Spinal cord (tissue), 10 donors: ENCODE results near the gene LRRC36. TPM values are rescaled to one million over a fixed set of nuclear protein-coding genes. Genes with fewer than 3 reads are reported as not detected.

Source experiments
- DNase-seq, 6 donors: peaks; one replicate each; pipeline versions ENCODE4 v3.0.0 to v3.0.0-alpha.2; 2013 to 2015; ENCODE audit warnings: low spot score in 6 of 6, low read depth in 4 of 6
- H3K27ac ChIP-seq: one replicate; pipeline ENCODE4 v1.5.1; 2013; ENCODE audit warnings: low read depth, low read length, control low read depth
- H3K27me3 ChIP-seq: one replicate; pipeline ENCODE4 v1.6.1; 2013; ENCODE audit warnings: low read length; ENCODE audit not compliant: control insufficient read depth, insufficient read depth
- H3K36me3 ChIP-seq: one replicate; pipeline ENCODE4 v1.6.1; 2013; ENCODE audit warnings: low read length; ENCODE audit not compliant: control insufficient read depth, insufficient read depth
- H3K4me1 ChIP-seq: one replicate; pipeline ENCODE4 v1.6.1; 2013; ENCODE audit warnings: low read length; ENCODE audit not compliant: control insufficient read depth, insufficient read depth
- H3K4me3 ChIP-seq: one replicate; pipeline ENCODE4 v1.5.1; 2013; ENCODE audit warnings: low read depth, low read length, control low read depth
- H3K9me3 ChIP-seq: one replicate; pipeline ENCODE4 v1.6.1; 2013; ENCODE audit warnings: low read length; ENCODE audit not compliant: control insufficient read depth, insufficient read depth
- WGBS: methylation state at CpG from one replicate; pipeline ENCODE4 v1.1.5; 2013; ENCODE audit warnings: missing lambda C conversion rate; ENCODE audit not compliant: insufficient coverage; 5-methylcytosine and 5-hydroxymethylcytosine counted together
- long read RNA-seq, 4 donors: transcript quantifications; one replicate each; lab custom pipeline, GENCODE V29; 2026
- polyA plus RNA-seq, 2 donors: library from polyadenylated mRNA; unstranded; fragments of 120-200 nt; gene quantifications; one replicate each; pipeline ENCODE4 v1.2.1, GENCODE V29; 2013; ENCODE audit not compliant: insufficient read length in 2 of 2
- total RNA-seq, 2 donors: library from RNA; depleted of rRNA in 1 of 2; stranded (reverse); fragments of 120-200 nt in 1 of 2; fragments of >200 nt in 1 of 2; gene quantifications; one replicate each; pipeline versions ENCODE4 v1.2.3 to v1.2.4, GENCODE V29; 2013 to 2014
- donor health status: healthy.

LRRC36 gene
- 1 to 10 TPM; 4.3 to 4.6 TPM for total RNA-seq
- polyA plus RNA-seq, result 10 to 100 TPM in 1 of 2 donors, 1 to 10 TPM in 1; 7.1 to 10.9 TPM
- long read RNA-seq, donor 1, partial matches to known transcripts, result 263 of 263 reads
- long read RNA-seq, donor 1, other reads (novel, unspliced or antisense), result 0 of 263 reads
- long read RNA-seq, donor 2, result 0 reads
- long read RNA-seq, donor 3, result 0 reads
- long read RNA-seq, donor 4, partial matches to known transcripts, result 2,664 of 2,719 reads
- long read RNA-seq, donor 4, other reads (novel, unspliced or antisense), result 54 of 2,719 reads

- H3K27ac ChIP-seq, result peak within 1 kb of the TSS; percentile 47
- under 1% methylated on average over 54 of the region's 61 CpGs for WGBS
- H3K4me3 ChIP-seq, result peak within 1 kb of the TSS; percentile 80
- DNase-seq, result peak in 5 of 6 donors; percentile 36 to 92 (median 43)
- peaks cover 14% of the 10 kb centered on the region for H3K4me1 ChIP-seq
- H3K9me3 ChIP-seq, result no peaks in the 10 kb centered on the region
- no peaks in the 10 kb centered on the region for H3K36me3 ChIP-seq
- H3K27me3 ChIP-seq, result peaks cover 2% of the 10 kb centered on the region
These were observed at the start of gene LRRC36, which contains the start of gene KCTD19 for GRCh38 chr16:67326472-67327309. Gene LRRC36, plus strand, starts transcription at chr16:67326815. Its CDS starts 48 bp downstream, at chr16:67326863. Gene KCTD19, minus strand, starts transcription at chr16:67326741. Its CDS starts 34 bp downstream, at chr16:67326707.

DNA sequence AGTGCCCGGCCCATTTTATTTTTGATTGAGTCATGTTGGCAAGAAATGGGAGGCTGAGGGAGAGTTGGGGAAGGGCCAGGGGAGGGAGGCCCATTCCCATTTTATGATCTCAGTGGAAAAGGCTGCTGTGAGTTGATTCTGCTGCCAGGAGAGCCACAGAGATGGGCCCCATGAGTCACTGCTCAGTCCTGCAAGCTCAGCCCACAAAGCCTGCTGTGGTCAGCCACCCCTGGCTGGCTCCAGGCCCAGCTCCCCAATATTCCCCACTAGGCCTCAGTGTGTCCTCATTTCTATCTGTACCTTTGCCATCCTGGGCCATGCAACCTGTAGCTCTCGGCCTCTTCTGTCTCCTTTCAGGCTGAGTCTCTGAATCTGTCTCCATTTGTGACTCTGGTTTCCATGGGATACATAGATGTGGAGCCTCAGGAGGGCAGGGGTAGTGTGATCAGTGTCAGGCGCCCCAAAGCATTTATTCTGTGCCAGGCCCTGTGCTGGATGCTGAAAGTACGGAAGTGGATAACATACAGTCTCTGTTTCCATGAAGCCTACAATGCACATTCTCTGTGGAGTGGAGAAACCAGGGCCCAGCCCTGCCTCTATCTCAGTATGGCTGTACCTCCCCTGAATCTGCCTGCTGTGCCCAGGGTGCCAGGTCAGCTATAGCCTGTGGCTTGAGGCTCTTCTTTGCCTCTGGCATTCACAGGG lies 49.2 kb upstream of the LRRC36 start:
- peak in 1 of 6 donors; percentile 7 for DNase-seq
- Histone ChIP-seq H3K27ac (no peak overlapping the region), H3K4me3 (no peak overlapping the region), H3K36me3 (peaks cover 3% of the 10 kb centered on the region), H3K4me1 (peaks cover 7% of the 10 kb centered on the region), H3K9me3 (no peaks in the 10 kb centered on the region), H3K27me3 (peaks cover 5% of the 10 kb centered on the region)
- WGBS, result 89% methylated on average over 4 of the region's 4 CpGs

DNA sequence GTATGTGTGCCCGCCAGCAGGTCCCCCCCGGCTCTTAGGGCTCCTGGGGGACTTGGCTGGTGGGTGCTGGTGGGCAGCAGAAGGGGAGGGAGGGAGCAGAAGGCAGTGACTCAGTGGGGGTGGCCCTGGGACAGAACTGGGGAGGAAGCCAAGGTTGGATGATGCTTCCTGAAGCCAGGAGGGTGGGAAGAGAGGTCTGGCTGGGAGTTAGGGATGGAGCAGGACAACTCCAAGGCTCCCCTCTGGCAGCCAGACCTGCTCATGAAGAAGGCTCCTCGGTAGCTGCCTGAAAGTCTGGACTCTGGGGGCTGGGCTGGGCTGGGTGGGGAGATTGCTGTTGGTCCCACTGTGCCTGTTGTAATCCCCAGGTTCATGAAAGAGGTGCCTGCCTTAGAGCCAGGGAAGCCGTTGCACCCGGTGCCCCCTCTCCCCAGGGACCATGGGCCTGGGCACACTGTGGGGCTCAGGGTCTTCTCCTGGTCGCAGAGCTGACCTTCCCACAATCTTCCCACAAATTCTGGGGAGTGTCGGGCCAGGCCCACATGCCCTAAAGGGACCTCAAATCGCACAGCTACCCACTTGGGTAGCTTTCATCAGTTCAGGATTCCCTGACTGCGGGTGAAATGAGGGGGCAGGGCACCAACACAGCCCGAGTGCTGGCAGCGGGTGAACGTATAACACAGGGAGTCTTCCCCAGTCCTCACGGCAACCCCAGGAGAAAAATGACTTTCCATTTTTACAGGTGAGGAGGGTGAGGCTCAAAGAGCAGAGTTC lies 48.4 kb upstream of the LRRC36 start:
- no peak overlapping the region for H3K27ac ChIP-seq
- peaks cover 5% of the 10 kb centered on the region for H3K27me3 ChIP-seq
- H3K4me1 ChIP-seq, result peaks cover 7% of the 10 kb centered on the region
- no peak for DNase-seq
- peaks cover 3% of the 10 kb centered on the region for H3K36me3 ChIP-seq
- H3K4me3 ChIP-seq, result peak overlapping the region; percentile 35
- H3K9me3 ChIP-seq, result no peaks in the 10 kb centered on the region
- 72% methylated on average over 12 of the region's 13 CpGs for WGBS

DNA sequence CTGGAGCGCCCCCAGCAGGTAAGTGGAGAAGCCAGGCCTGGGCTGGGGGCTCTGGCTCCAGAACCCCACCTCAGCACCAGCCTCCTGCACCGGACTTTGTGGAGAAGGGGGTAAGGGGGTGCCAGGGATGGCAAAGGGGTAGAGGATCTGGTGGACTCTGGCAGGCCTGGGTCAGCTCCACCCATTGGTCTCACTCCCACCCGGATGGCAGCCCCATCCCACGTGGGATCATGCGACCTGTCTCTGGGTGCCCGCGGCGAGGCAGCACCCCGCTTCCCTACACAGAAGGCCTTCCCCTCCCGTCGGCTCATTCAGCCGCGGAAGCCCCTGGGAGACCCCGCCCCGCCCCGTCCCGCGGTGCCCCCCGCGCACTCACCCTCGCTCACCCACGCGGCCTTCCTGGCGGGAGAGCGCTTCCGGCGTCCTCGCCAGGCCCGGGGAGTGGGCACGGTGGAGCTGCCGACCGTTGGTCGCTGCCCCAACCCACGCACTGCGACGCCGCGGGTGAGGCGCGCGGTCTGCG lies 47.8 kb upstream of the LRRC36 start:
- peak in 1 of 6 donors; percentile 29 for DNase-seq
- H3K4me1 ChIP-seq, result peaks cover 7% of the 10 kb centered on the region
- H3K4me3 ChIP-seq, result peak overlapping the region; percentile 35
- WGBS, result 3% methylated on average over 40 of the region's 42 CpGs
- no peak overlapping the region for H3K27ac ChIP-seq
- peaks cover 5% of the 10 kb centered on the region for H3K27me3 ChIP-seq
- H3K9me3 ChIP-seq, result no peaks in the 10 kb centered on the region
- peaks cover 3% of the 10 kb centered on the region for H3K36me3 ChIP-seq

- Histone ChIP-seq H3K4me3 (peak within 1 kb of the TSS; percentile 35), H3K27ac (no peak within 1 kb of the TSS), H3K9me3 (no peaks in the 10 kb centered on the region), H3K4me1 (peaks cover 10% of the 10 kb centered on the region), H3K27me3 (peaks cover 5% of the 10 kb centered on the region), H3K36me3 (peaks cover 6% of the 10 kb centered on the region)
- 20% methylated on average over 79 of the region's 83 CpGs for WGBS
- peak in 2 of 6 donors; percentile 35 to 69 for DNase-seq
These were observed 47.1 kb upstream of the LRRC36 start, which contains the start of gene PLEKHG4 for GRCh38 chr16:67279296-67280089. Gene PLEKHG4, plus strand, starts transcription at chr16:67279532. Its CDS starts 513 bp downstream, at chr16:67280045.

- Histone ChIP-seq H3K36me3 (peaks cover 11% of the 10 kb centered on the region), H3K4me1 (peaks cover 13% of the 10 kb centered on the region), H3K9me3 (no peaks in the 10 kb centered on the region), H3K4me3 (no peak overlapping the region), H3K27me3 (peaks cover 5% of the 10 kb centered on the region), H3K27ac (no peak overlapping the region)
- no peak for DNase-seq
- 93% methylated on average over 13 of the region's 15 CpGs for WGBS
These were observed 46.3 kb upstream of the LRRC36 start for GRCh38 chr16:67280090-67281015.

DNA sequence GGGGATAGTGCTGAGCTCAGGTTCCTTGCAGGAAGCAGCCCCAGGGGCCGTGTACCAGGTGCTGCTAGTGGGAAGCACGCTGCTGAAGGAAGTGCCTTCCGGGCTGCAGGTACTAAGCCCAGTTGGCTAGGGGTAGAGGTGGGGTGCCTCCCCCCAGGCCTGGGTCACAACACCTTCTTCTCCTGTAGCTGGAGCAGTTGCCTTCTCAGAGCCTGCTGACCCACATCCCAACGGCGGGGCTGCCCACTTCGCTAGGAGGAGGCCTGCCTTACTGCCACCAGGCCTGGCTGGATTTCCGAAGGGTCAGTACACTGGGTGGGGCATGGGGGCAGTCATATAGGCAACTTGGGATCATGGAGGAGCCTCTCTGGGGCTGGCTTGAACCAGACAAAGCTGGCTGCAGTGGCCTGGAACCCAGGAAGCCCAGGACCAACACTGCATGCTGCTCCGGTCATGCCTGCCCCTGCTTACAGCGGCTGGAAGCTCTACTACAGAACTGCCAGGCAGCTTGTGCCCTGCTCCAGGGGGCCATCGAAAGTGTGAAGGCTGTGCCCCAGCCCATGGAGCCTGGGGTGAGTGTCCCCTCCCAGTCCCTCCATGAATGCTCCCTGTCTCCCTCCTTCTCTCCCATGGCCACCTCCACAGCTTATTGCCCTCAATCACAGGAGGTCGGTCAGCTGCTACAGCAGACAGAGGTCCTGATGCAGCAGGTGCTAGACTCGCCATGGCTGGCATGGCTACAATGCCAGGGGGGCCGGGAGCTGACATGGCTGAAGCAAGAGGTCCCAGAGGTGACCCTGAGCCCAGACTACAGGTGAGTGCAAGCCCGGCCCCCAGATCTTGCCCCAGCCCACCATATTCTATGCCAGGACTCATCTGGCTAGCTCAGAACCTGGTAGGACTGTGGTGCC lies 44.8 kb upstream of the LRRC36 start:
- WGBS, result 95% methylated on average over 12 of the region's 14 CpGs
- Histone ChIP-seq H3K4me3 (no peak overlapping the region), H3K9me3 (no peaks in the 10 kb centered on the region), H3K27me3 (peaks cover 5% of the 10 kb centered on the region), H3K27ac (no peak overlapping the region), H3K4me1 (peaks cover 13% of the 10 kb centered on the region), H3K36me3 (peaks cover 21% of the 10 kb centered on the region)
- DNase-seq, result no peak
